ENCODE data around the gene SUCNR1.
"Not testable (repeated sequence)": the region's sequence is repeated elsewhere in the genome, so short reads cannot be mapped to it uniquely, and the experiment has no call there.

SUCNR1 gene

DNA sequence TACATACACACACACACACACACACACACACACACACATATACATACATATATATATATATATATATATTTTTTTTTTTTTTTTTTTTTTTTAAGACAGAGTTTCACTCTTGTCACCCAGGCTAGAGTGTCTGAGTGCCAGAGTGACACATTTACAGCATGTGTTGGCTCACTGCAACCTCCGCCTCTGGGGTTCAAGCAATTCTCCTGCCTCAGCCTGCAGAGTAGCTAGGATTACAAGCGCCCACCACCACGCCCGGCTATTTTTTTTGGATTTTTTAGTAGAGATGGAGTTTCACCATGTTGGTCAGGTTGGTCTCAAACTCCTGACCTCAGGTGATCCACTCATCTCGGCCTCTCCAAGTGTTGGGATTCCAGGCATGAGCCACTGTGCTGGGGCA lies 636 bp downstream of the SUCNR1 start:
- not testable (repeated sequence) for DNase-seq

GRCh38 chr3:151875759-151876158 lies 2.3 kb downstream of the SUCNR1 start:
- DNase-seq: peak; percentile 90

DNA sequence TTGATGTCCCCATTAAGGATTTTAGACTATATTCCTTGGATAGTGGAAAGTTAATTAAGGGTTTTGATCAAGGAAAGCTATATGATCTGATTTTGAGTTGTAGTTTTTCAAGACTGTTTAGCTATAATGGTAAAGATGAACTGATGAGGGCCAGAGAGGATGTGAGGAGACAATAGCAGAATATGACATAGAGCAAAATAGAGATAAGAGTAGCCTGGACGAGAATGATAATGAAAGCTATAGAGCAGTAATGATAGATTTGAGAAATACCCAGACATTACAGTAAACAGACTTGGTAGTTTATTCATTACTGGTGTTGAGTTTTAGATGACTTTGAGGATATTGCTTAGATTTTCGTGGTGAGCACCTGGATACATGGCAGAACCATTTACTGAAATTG lies 3.8 kb downstream of the SUCNR1 start:
- peak; percentile 83 for DNase-seq

DNA sequence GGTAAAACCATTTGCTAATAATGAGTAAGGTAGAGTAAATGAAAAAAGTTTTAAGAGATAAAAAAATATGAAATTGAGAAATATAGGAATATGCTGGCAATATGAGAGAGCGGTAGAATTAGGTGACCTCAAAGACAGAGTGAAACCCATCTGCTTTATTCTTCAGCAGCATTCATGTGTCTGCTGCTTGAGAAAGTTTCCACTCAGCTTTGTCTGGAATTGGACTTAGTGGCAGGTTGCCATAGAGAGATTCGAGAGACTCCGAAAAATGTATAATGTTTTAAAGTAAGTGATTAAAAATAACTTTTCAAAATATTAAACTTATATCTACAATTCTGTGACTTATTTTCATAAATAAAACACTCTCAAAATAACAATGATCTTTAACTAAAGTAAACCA lies 5.0 kb downstream of the SUCNR1 start:
- DNase-seq: no peak

DNA sequence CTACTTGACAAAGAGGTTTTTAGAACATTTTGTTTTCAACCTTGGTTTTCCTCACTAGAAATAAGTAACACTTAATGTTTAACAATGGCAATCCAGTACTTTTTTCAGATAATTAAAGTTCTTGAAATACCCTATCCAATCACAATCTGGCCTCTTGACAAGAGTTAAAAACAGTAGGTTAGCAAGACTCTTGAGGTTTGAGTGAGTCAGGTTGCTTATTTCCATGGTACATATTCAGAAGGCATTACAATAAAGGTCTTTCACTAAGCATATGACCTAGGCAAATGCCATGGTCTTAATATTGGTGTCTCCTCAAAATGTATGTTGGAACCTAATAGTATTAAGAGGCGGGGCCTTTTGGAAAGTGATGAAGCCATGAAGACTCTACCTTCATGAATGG lies 5.6 kb downstream of the SUCNR1 start:
- no peak for DNase-seq

DNA sequence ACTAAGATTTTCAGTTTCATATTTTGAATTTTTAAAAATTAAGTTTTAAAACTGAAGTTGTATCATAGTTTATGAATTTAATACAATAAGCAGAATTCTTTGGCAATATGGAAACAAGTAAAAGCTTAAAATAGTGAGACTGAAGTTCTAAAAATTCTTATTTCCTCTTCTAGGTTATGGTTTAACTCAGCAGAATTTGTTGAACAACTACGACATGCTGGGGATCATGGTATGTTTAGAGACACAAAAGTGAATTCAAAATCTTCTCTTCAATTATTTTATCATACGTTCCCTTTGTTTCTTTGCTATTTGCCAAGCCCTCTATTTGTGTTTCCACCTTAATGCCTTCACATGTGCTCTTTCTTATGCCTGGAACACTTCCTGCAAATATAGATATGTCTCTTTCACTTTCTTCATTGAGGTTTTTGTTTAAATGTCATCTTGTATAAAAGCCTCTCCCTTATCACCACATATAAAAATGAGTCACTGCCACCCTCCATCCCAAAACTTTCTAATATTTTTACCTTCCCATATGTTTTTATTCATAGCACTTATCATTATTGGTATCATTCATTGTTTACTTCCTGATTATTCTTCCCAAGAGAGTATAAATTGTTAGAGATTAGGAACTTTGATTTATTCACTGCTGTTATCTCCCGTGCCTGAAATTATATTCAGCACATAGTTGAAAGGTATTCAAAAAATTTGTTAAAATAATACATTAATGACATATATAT lies 6.4 kb downstream of the SUCNR1 start:
- DNase-seq: no peak

GRCh38 chr3:151880416-151880690 lies 6.9 kb downstream of the SUCNR1 start:
- DNase-seq: no peak

DNA sequence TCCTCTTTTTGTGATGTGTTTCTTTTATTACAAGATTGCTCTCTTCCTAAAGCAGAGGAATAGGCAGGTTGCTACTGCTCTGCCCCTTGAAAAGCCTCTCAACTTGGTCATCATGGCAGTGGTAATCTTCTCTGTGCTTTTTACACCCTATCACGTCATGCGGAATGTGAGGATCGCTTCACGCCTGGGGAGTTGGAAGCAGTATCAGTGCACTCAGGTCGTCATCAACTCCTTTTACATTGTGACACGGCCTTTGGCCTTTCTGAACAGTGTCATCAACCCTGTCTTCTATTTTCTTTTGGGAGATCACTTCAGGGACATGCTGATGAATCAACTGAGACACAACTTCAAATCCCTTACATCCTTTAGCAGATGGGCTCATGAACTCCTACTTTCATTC lies 7.7 kb downstream of the SUCNR1 start:
- no peak for DNase-seq

DNA sequence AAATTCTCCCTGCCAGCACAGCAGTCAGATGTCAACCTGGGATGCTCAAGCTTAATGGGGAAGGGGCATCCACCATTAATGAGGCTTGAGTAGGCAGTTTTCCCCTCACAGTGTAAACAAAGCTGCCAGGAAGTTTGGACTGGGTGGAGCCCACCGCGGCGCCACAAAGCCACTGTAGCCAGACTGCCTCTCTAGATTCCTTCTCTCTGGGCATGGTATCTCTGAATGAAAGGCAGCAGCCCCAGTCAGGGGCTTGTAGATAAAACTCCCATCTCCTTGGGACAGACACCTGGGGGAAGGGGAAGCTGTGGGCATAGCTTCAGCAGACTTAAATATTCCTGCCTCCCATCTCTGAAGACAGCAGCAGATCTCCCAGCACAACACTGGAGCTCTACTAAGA lies 12.0 kb downstream of the SUCNR1 start:
- peak; percentile 91 for DNase-seq

GRCh38 chr3:151887450-151888211 lies 14.2 kb downstream of the SUCNR1 start:
- DNase-seq: not testable (repeated sequence)

DNA sequence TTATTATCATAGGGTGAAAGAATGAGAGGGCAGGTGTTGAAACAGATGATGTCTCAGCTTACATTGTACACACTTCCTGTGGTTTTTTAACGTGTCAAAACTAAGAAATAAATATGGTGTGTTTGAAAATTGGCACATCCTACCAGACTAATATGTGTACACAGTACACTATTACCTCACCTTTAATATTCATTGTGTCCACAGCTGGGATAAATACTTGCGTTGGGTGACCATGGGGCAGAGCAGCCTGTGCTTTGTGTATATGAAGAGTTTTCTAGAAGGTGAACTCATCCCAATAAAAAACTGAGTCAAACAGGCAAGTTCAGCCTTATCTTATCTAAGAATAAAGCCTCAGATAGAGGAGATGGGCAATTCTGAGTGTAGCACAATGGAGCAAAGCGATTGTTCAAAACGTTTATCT lies 17.3 kb downstream of the SUCNR1 start:
- peak; percentile 83 for DNase-seq

DNA sequence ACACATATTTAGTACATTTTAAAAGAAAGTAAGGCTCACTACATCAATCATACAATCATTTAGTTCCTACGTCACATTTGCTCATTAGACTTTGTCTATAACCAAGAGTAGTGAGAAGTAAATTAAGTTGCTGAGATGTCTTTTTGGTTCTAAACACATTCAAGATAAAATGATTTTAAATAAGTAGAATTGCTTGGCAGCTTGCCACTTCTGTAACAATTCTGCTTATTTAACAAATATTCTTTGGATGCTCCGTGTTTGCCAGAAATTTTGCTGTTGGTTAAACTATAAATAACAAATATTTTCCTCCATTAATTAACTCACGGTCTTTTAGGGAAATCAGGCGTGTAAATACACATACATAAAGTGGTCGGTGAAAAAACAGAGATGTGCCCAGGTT lies 18.3 kb downstream of the SUCNR1 start:
- DNase-seq: no peak

GRCh38 chr3:151894219-151894618 lies 20.8 kb downstream of the SUCNR1 start:
- no peak for DNase-seq

DNA sequence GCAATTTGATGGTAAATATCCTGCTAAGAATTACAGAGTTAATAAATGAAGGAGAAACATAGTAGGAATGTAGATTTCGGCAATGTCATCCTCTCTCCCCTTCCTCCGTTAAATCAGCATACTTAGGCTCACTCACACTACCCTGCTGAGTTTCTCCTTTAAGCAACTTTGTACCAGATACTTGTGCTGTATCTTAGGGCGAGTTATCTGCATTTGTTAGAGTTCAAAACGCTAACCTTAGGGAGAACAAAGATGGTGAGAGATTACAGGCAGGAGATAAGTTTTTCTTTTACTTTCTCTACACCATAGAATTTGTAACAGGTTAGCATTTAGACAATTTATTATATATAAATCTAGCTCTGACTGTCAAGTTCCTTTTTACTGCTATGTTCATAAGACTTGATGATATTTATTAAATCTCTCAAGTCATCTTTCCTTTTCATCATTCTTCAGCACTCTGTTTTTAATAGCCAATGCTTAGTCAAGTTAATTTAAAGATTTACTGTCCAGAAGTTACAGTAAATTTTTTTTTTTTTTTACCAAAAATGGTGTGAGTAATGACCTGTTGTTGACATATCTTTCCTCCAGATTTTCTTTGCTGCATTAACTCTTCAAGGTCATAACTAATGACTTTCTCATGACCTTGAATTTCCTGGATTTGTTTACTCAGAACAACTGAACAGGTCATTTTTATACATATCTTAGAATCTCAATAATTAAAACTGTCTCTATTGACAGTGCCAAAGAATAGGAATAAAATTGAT lies 22.2 kb downstream of the SUCNR1 start:
- no peak for DNase-seq

DNA sequence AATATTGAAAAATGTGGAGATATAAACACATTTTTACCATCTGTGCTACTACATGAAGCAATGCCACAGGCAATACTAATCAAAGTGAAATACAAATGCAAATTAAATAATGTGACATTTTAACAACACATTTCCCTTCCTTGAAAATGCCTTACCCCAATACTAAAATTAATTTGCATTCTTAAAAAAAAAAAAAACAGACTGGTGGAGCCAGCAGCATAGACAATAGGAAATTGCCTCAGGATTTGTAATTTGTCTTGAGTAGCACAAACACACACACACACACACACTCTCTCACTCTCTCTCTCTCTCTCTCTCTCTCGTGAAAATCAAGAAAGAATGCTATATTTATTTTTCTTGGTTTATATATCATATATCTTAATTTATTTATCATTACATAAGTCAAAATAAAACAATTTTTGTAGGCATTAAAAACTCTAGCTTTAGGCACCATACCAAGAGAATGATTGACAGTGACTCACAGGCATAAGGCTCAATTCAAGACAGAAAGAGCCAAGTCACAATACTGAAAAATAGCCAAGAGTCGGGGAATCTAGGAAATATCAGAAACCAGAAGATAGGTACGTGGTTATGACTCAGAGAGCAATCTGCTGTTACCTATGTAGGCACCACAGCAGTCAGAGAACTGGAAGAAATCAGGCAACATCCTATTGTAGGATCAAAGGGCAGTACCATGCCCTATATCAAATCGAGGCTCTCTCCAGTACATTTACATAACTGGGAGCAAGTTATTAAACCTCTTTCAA lies 23.0 kb downstream of the SUCNR1 start:
- no peak for DNase-seq

- DNase-seq: not testable (repeated sequence)
Measured at GRCh38 chr3:151898121-151898520, 24.7 kb downstream of the SUCNR1 start.

DNA sequence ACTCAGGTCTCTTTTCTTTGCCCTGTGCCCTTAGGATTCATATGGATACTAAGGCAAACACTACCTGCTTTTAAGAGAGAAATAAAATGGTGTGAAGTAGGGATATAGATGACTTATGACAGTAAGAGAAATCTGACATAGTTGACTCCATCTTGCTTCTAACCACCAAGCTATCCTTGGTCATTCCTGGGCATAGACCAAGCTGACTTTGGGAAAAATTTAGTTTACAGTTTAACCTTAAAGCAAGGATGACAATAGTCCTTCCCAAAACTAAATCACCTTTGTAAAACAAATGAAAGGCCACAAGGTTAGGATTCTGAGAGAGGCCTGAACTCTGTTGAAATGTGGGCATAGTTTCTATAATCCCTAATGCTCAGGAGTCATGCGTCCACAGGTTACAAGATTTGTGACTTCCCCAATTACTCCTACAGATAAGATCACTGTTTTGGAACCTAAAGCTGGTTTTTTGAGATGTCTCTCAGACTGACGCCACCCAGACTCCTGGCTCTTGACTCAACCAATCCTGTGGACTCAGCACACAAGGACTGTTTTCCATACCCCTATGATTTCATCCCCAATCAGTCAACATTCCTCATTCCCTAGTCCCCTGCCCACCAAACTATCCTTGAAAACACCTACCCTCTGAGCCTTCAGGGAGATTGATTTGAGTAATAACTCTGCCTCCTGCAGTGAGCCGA lies 25.3 kb downstream of the SUCNR1 start:
- peak; percentile 55 for DNase-seq

GRCh38 chr3:151899996-151900395 lies 26.6 kb downstream of the SUCNR1 start:
- no peak for DNase-seq

DNA sequence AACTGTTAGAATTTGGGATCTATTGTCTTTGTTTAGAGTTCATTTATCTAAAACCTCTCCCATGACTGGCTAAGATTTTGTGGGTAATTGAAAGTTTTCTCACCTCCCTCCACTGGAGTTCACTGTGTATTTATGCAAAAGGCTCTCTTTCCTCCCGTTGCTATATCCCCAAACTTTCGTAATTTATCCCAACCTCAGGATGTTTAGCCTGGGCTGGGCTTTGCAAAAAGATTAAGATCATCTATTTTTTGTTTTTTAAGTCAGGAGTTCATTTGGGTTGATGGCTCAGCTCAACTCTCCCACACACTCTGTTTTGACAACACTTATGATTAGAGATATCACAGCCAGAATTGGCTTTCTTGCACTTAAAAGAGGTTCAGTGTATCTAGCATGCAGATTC lies 27.0 kb downstream of the SUCNR1 start:
- no peak for DNase-seq

- DNase-seq: no peak
Measured at GRCh38 chr3:151900884-151901643, 27.6 kb downstream of the SUCNR1 start.

DNA sequence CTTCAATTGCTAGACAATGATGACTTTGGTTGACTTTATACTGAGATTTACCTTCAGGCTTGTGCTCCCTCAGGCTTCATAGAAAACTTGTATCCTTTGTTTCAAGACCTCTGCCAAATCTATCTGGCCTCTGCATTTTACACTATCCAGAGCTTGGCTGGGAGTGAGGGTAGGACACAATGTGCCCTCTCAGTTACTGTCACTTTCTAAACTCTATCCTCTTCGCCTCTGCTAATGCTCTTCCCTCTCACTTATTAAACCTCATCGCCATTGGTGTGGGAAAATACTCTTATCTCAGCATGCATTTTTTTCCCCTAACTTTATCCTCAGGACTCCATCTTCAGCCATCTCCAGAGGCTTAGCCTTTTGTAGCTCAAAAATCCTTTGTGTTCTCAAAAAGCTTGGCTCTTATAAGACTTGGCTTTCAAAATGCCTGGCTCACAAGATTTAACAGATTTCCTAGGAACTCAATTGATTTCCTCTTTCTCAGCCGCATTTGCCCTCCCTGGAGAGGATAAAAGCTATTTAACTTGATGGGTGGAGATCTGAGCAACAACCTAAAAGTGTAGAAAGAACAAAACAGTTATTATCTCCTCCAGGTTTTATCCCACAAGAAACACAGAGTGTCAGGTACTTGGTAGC lies 28.3 kb downstream of the SUCNR1 start:
- no peak for DNase-seq
